WERI-Rb-1 (cell line): ENCODE measurements around the gene NFKB1.
"Not testable (repeated sequence)": the region's sequence is repeated elsewhere in the genome, so short reads cannot be mapped to it uniquely, and the experiment has no call there.

ENCODE experiments used
- DNase-seq: peaks from one replicate; pipeline ENCODE4 v3.0.0-alpha.2; 2020
- H3K27ac ChIP-seq: fragments of 250-450 bp; sonication (Bioruptor Pico); 2 replicates; pipeline ENCODE4 v1.5.1; 2020; ENCODE audit warnings: mild to moderate bottlenecking, moderate library complexity
- H3K27me3 ChIP-seq: fragments of 250-450 bp; sonication (Bioruptor Pico); 2 replicates; pipeline ENCODE4 v1.5.1; 2021; ENCODE audit warnings: mild to moderate bottlenecking, low read depth, moderate library complexity; ENCODE audit not compliant: insufficient read depth, severe bottlenecking
- H3K36me3 ChIP-seq: fragments of 250-450 bp; sonication (Bioruptor Pico); 2 replicates; pipeline ENCODE4 v1.5.1; 2020; ENCODE audit warnings: mild to moderate bottlenecking, moderate library complexity
- H3K4me3 ChIP-seq: 2 replicates; pipeline ENCODE4 v1.5.1; 2011; ENCODE audit warnings: low read depth, mild to moderate bottlenecking, control low read depth, low read length
- H3K9me3 ChIP-seq: fragments of 250-450 bp; sonication (Bioruptor Pico); 2 replicates; pipeline ENCODE4 v1.5.1; 2021; ENCODE audit warnings: mild to moderate bottlenecking, moderate library complexity; ENCODE audit not compliant: severe bottlenecking
- CTCF ChIP-seq: IDR thresholded peaks from 2 replicates; pipeline ENCODE4 v1.5.1; 2011; ENCODE audit warnings: low read depth, mild to moderate bottlenecking, control low read depth, inconsistent platforms, low read length

The NFKB1 gene

GRCh38 chr4:102612824-102613366 lies 111.7 kb downstream of the NFKB1 start:
- Histone ChIP-seq H3K27me3 (no peaks in the 10 kb centered on the region), H3K9me3 (no peaks in the 10 kb centered on the region), H3K36me3 (peaks cover 20% of the 10 kb centered on the region), H3K27ac (no peak overlapping the region), H3K4me3 (no peak overlapping the region)
- TF ChIP-seq CTCF, result no peak
- DNase-seq, result no peak

- no peaks in the 10 kb centered on the region for H3K27me3 ChIP-seq
- no peak for TF ChIP-seq CTCF
- H3K9me3 ChIP-seq, result no peaks in the 10 kb centered on the region
- H3K4me3 ChIP-seq, result no peak overlapping the region
- DNase-seq, result no peak
- peaks cover 20% of the 10 kb centered on the region for H3K36me3 ChIP-seq
- H3K27ac ChIP-seq, result no peak overlapping the region
Observed at GRCh38 chr4:102614801-102615200, 113.6 kb downstream of the NFKB1 start.

- no peak for DNase-seq
Observed at GRCh38 chr4:102616636-102617035, 115.5 kb downstream of the NFKB1 start.

GRCh38 chr4:102619021-102619420 lies 117.9 kb downstream of the NFKB1 start:
- not testable (repeated sequence) for H3K4me3 ChIP-seq, DNase-seq, H3K9me3 ChIP-seq, H3K27ac ChIP-seq, H3K27me3 ChIP-seq, H3K36me3 ChIP-seq

More at GRCh38 chr4:102616636-102617035, 115.5 kb downstream of the NFKB1 start:
- Histone ChIP-seq H3K27me3 (no peaks in the 10 kb centered on the region), H3K27ac (no peak overlapping the region), H3K4me3 (no peak overlapping the region), H3K9me3 (no peaks in the 10 kb centered on the region), H3K36me3 (peaks cover 14% of the 10 kb centered on the region)
- no peak for TF ChIP-seq CTCF

GRCh38 chr4:102619776-102620631 lies 118.8 kb downstream of the NFKB1 start:
- not testable (repeated sequence) for H3K9me3 ChIP-seq, H3K36me3 ChIP-seq, H3K27me3 ChIP-seq, DNase-seq, H3K27ac ChIP-seq, H3K4me3 ChIP-seq

- no peak overlapping the region for H3K4me3 ChIP-seq
- H3K27me3 ChIP-seq, result no peaks in the 10 kb centered on the region
- TF ChIP-seq CTCF, result peak; percentile 51
- H3K9me3 ChIP-seq, result no peaks in the 10 kb centered on the region
- no peak overlapping the region for H3K27ac ChIP-seq
- H3K36me3 ChIP-seq, result no peaks in the 10 kb centered on the region
- DNase-seq, result peak; percentile 56
Observed at GRCh38 chr4:102620697-102621497, 119.7 kb downstream of the NFKB1 start.
